Erythroblast (primary cell): ENCODE measurements around the gene CEP41.

ENCODE experiments used
- GATA1 ChIP-seq: IDR thresholded peaks from 2 replicates; pipeline ENCODE4 v1.6.1; 2011; ENCODE audit warnings: low read depth, mild to moderate bottlenecking, control low read depth, low read length, moderate library complexity
- POLR2A ChIP-seq: IDR thresholded peaks from 2 replicates; pipeline ENCODE4 v1.6.1; 2011; ENCODE audit warnings: mild to moderate bottlenecking, low read length

- TF ChIP-seq POLR2A (no peak), GATA1 (no peak)
Observed at GRCh38 chr7:130410868-130411541, 29.8 kb downstream of the CEP41 start.
